Stimulated activated CD8-positive, alpha-beta memory T cell treated with anti-CD3 and anti-CD28 coated beads, Interleukin-4, amount 100 ng/mL, for 24 hours (primary cell): ENCODE measurements around the gene ACSL3.
"Not testable (repeated sequence)": the region's sequence is repeated elsewhere in the genome, so short reads cannot be mapped to it uniquely, and the experiment has no call there.

Experiments
- DNase-seq: peaks from one replicate; pipeline ENCODE4 v3.0.0-alpha.2; 2020; ENCODE audit warnings: low read depth

The ACSL3 gene

DNA sequence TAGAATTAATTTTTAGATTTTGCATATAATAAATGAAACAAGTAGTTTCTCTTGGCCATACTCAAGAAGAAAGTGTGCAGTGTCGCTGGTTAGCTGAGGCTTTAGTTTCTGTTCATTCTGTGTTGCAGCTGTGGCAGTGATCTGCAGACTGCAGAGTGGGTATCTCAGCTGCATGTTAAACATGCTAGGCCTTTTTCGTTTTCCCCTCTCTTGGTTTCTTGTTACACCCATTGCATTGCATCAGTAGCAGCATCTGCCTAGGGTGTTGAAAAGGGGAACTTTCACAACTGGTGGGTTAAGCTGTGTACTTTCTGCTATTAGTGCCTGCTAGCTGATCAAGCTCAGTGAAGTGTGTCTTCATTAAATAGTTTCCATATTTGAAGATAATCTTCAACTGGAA is 51.3 kb downstream of the ACSL3 start:
- DNase-seq: no peak

DNA sequence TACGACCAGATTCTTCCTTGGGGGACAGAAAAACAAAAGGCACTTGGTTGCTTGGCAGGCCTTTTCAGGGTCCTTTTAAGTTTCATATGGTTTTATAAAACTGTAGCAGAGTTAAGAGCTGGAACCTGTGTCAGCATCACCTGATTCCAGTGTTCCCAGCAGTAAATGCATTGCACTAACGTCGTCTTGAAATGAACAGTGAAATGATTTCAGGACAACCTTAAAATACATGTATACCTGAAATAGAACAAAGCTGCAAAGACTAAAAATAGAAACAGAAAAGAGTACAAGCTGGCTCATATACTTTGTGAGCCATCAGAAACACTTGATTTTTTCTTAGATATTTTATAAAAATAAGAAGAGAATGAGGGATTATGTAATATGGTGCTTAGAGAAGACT is 51.9 kb downstream of the ACSL3 start:
- no peak for DNase-seq

DNA sequence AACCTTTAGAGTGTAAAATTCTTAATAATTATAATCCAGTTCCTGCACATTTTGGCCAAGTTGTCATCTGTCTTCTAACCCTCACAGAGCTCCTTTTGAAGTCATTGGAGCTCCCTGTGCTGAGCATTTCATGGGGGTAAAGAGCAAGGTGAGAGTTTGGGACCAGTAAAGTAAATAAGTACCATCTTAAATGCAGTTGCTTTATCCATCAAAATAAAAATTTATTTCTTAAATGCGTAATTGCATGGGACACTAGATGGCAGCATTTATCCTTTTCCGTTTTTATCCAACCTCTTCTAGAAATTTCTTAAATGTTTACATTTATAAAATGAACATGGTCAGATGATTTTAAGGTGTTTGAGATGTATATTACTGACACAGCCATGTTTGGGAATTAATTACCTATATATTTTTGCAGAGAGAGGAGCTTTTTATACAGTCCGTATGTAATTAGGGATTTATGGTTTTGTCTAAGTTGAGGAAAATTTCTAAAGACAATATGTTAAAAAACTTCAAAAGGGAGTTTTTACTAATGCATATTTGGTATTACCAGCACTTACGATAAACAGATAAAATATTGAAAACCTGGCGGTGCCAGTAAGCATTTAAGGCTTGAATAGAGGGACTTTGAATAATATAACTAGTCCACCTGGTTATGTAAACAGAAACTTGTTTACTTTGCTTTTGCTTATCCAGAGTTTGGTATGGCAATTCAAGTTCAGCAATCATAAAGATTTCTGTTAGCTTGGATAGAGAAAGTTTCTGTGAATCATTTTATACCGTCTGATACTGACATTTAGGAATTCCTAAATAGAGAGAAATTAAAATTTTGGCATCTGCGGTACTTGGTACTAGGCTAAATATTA is 54.5 kb downstream of the ACSL3 start:
- no peak for DNase-seq

DNA sequence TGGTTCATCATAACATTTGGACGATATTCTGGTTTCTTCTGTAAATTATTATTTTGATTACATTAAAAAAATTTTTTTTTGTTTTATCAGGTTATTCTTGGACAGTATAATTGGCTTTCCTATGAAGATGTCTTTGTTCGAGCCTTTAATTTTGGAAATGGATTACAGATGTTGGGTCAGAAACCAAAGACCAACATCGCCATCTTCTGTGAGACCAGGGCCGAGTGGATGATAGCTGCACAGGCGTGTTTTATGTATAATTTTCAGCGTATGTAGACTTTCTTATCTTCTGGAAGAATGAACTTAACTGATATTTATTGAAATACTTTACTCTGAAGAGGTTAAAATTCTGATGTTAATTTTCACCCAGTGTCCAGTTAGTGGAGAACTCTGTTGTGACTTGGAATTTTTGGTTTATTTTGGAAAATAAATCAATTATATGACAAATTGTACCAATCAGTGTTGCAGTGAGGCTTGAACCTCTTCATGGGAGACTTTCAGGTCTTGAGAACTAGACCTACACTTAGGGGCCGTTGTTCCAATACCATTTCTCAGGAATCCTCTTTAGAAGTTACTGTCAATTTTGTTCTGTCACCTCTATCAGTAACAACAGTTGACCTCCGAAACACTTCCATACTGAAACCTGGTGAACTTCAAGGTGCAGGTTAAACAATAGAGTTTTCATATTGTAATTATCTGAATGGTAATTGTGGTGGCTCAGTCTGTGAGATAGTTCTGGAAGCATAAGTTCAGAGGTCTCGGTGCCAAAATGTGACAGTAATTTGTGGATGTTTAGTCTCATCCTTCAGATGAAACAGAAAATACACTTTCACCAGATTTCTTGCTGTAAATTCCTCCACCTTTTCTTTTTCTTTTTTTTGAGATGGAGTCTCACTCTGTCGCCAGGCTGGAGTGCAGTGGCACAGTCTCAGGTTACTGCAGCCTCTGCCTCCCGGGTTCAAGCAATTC is 55.7 kb downstream of the ACSL3 start:
- no peak for DNase-seq

DNA sequence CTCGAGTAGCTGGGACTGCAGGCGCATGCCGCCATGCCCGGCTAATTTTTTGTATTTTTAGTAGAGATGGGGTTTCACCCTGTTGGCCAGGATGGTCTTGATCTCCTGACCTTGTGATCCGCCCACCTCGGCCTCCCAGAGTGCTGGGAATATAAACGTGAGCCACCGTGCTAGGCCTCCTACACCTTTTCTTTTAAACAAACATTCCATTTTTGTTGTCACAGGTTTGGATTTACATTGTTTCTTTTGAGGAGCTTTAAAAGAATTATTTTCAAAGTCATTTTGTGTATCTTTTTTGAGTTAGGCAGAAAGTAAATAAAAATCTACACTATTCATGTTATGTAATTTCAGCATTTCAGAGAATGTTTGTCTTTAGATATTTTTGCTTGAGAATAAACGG is 56.4 kb downstream of the ACSL3 start:
- not testable (repeated sequence) for DNase-seq

DNA sequence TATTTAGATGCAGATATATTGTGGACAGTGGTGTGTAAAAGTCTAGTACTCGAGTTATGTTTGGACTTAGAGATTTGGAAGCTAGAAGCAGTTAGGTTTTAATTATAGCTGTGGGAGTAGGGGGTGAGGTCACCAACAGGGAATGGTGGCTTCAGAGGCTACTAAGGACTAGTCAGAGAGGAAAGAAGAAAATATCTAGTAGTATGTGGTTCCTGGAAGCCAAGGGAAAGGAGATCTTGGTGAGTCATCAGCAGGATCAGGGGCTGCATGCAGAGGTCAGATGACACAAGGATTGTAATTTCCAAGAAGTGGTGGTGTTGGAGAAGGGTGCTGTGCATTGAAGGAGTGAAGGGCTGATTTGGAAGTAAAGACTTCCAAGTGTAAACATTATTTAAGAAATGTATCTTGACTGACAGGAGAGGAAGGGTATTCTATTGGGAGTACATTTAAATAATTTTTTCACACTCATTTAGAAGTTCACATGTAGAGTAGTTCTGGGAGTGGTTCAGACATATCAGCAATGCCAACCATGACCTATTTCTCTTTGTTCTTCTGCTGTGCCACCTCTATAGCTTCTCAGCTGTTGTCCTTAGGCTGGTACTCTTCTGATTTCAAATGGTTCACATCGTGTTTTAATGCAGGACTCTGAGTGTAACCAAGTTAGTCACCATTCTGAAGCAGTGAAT is 59.1 kb downstream of the ACSL3 start:
- no peak for DNase-seq

DNA sequence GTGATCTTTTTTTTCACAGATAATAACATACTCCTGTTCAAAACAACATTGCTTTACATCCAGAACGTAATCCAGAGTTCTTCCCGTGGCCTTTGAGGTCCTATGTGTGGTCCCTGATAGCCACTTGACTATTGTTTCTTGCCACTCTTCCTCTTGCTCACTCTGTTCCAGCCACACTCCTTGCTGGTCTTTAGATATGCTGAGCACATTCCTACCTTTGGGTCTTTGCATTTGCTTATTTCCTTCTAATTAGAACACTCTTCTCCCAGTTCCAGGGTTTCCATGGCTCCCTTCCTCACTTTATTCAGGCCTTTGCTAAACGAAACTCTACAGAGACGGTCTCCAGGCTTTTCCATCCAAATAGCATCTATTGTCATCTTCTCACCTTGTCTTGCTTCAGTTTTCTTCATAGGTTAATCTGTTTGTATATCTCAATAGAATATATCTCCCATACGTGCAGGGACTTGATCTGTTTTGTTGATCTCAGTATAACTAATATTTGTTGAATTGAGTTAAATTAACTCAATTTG is 59.9 kb downstream of the ACSL3 start:
- no peak for DNase-seq

DNA sequence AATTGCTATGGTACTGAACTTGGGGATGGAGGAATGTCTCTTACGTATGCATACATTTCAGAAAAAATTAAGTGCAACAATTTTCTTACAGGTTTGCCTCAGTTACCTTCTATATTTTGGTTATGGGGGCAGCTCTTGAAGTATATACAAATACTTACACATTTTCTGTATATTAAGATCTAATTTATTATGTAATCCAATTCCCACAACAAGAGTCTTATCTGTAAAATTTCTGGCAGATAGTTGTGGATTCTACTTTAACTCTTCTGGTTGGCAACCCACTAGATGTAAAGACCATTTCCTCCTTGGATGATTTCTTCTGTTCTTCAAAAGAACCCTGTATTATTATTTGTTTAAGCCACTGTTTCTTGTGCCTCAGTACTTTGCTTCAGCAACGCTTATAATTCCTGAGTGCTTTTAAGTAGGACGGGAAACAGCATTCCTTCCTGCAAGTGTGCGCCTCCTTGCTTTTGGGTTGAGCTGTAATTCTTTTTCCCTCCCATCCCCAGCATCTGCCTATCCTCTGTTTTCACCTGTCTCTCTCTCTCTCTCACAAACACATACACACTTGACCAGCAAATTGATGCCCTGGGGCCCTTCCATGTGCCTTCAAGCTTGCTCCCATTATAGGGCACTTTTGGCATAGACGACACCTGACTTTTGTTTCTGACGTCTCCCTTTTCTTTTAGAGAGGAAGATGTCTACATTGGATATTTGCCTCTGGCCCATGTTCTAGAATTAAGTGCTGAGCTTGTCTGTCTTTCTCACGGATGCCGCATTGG is 61.4 kb downstream of the ACSL3 start:
- no peak for DNase-seq

DNA sequence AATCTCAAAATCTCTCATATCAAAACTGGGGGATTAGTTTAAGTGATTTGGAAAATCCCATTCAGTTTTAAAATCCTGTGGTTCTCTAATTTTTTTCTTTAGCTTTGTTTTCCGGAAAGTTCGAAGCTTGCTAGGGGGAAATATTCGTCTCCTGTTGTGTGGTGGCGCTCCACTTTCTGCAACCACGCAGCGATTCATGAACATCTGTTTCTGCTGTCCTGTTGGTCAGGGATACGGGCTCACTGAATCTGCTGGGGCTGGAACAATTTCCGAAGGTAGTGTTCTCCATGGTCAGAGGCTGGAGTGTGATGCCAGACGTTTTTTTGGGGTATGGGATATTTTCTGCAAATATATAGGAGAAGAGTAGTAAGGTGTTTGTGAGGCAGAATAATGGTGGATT is 66.1 kb downstream of the ACSL3 start:
- DNase-seq: no peak

DNA sequence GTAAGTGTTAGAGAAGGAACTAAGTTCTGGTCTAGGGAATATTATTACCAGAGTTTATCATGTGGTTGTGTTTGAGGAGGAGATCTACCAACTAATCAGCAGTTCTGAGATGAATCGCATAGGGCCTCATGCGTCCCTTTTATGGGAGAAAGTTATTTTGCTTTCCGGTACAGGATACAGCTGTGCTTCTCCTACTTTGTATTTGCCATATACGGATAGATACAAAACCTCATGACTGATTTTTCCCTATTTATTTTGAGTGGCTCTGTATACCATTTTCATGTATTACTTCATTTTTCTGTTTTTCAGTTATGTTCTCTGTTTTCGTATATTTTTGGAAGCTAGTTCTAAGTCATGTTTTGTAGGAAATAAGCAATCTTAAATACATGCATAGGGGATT is 66.8 kb downstream of the ACSL3 start:
- no peak for DNase-seq

DNA sequence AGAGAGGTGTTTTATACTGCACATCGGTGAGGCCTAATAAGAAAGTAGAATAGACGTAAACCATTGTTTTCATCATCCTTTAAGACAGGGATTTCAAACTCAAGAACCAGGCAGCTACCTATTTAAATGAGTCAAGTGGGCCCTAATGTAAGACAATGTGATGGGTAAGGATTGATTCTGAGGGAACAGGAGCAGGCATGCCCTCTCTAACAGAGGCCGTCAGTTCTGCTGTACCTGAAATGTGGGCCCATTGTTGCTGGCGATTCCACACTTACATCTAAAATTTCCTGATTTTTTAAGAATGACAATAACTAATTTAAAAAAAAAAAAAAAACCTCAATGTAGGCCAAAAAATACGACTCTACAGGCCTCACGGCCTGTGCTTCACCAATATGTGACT is 67.5 kb downstream of the ACSL3 start:
- DNase-seq: no peak

DNA sequence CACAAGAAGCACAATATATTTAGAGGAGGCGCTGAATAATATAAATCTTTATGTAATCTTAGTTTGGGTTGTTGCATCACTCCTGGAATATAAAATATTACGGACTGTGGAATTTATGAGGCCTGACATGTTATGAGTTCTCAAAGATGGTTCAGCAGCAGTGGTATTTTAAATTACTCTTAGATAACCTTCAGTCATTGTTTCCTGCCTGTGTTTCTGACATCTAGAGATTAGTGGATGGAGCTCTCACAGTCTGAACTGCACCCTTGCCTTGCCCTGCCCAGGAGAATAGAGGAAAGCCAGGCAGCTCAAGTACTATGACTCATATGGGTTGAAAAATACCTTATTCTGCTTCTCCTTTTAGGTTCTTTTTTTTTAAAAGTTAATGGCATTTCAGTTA is 70.0 kb downstream of the ACSL3 start:
- DNase-seq: no peak

DNA sequence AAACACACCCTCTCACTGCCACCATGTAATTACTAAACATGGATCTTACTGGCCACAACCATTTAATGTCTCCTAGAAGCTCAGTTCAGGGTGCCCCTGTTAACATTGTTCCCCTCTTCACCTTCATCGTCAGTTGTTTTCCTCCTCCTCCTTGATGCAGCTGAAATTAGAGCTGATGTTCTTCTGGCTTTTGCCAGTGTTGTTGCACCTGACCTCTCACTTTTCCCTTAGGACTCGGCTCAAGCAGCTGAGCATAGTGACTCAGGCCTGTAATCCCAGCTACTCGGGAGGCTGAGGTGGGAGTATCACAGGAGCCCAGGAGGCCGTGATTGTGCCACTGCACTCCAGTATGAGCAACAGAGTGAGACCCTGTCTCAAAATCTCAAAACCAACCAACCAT is 70.8 kb downstream of the ACSL3 start:
- DNase-seq: no peak

DNA sequence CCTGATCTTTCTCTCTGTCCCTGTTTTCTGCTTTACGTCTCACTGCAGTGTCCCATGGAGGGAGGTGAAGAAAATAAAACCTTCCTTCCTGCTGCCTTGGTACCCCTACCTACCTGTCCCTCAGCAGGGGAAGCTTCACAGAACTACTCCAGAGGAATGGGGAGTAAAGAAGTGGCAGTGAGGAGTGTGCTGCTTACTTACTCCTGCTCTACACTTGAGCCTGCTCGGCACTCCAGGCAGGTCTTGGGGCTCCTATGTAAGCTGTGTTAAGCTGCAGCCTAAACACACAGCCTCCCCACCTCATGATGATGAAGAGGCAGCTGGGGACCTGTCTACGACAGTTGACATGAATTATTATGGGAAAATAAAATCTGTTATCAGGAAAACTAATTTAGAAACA is 72.6 kb downstream of the ACSL3 start:
- no peak for DNase-seq

DNA sequence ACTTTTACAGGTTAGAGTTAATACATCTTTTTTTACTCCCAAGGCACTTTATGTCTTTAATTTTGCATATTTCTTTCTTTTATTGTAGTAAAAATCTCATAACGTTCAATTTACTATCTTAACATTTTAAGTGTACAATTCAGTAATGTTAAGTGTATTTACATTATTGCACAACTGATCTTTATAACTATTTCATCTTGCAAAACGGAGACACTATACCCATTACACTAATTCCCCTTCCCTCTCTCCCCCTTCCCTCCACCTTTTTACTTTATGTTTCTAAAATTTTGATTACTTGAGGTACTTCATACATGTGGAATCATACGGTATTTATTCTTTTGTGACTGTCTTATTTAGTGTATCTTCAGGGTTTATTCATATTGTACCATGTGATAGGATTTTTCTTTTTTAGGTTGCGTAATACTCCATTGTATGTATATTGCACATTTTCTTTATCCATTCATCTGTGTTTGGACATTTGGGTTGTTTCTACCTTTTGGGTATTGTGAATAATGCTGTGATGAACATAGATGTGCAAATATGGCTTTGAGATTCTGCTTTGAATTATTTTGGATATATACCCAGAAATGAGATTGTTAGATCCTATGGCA is 75.0 kb downstream of the ACSL3 start:
- DNase-seq: no peak

DNA sequence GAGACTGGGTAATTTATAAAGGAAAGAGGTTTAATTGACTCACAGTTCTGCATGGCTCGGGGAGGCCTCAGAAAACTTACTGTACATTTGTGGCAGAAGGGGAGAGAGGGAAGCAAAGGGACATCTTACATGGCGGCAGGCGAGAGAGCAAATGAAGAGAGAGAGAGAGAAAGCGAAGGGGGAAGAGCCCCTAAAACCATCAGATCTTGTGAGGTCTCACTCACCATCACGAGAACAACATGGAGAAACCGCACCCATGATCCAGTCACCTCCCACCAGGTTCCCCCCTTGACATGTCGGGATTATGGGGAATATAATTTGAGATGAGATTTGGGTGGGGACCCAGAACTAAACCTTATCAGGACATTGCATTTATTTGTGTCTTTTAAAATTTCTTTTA is 75.9 kb downstream of the ACSL3 start:
- DNase-seq: no peak

DNA sequence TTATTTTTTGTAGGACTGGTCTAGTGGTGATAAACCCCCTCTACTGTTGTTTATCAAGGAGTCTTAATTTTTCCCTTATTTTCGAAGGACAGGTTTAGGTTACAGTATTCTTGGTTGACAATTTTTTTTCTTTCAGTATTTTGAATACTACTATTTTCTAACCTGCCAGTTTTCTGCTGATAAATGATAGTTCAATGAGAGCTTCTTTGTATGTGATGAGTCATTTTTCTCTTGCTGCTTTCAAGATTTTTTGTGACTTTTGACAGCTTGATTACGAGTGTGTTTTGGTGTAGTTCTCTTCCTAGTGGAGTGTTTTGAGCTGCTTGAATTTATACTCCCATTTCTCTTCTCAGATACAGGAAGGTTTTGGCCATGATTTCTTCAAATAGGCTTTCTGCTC is 77.5 kb downstream of the ACSL3 start:
- DNase-seq: no peak

DNA sequence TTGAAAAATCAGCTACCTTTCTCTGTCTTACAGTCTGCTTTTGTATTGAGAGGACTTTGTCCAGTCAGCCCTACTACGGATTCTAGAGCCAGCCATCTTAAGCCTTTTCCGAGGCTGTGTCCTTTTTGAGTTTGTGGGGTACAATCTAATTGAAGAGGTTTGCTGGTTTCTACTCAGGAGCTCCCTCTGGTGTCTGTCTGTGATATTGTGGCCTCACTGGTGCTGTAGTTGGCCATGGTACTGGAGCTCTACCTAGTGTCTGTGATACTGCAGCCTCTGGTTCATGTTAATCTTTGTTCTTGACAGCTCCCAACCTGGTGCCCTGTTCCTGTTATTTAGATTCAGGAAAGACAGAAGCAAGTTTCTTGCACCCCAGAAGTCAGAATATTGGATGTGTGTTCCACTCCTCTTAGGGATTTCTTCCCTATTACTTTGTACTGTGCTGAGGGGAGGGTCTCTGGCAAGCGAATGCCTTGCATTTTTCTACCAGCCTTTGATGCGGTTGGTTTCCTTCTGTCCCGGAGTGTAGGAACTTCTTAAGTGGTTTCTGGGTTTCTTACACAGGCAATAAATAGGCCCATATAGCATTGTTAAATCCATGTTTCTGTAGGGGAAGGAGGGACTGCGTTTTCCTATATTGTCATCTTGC is 78.5 kb downstream of the ACSL3 start:
- peak; percentile 28 for DNase-seq

DNA sequence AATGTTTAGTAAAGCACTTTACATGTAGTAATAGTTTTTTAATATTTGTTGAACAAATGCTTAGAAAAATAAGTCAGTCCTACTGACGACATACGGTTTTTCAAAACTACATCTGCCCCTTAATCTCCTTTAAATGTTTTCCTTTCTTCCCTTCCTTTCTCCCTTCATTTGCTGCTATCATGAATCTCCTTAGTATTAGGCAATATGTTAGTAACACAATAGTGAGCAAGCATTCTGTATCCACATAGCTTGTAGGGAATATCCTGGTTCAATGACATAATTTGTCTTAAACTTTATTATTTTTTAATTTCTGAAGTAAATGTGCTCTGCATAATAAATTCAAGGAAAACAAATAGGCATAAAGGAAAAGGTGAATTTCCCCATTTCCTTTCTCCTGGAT is 79.1 kb downstream of the ACSL3 start:
- DNase-seq: no peak

DNA sequence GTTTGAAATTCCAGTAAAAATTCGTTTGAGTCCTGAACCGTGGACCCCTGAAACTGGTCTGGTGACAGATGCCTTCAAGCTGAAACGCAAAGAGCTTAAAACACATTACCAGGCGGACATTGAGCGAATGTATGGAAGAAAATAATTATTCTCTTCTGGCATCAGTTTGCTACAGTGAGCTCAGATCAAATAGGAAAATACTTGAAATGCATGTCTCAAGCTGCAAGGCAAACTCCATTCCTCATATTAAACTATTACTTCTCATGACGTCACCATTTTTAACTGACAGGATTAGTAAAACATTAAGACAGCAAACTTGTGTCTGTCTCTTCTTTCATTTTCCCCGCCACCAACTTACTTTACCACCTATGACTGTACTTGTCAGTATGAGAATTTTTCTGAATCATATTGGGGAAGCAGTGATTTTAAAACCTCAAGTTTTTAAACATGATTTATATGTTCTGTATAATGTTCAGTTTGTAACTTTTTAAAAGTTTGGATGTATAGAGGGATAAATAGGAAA is 80.7 kb downstream of the ACSL3 start:
- no peak for DNase-seq
